ENCODE data around the gene COL24A1.

GRCh38 chr1:86175756-86176155, 19.2 kb upstream of the COL24A1 start:
- TF ChIP-seq EZH2phosphoT487 (IDR thresholded peaks at IDR 0.05; ENCODE audit: borderline replicate concordance, low read length) = no peak
- TF ChIP-seq CTCF (IDR thresholded peaks at IDR 0.05; ENCODE audit: low read depth, low read length, poor library complexity, severe bottlenecking) = no peak

Data from DOHH2 (cell line).